Measurements from ENCODE around the gene SYNPO2.

GRCh38 chr4:118904935-118905334 lies 16.3 kb downstream of the SYNPO2 start:
- TF ChIP-seq CTCF (conservative IDR thresholded peaks at IDR 0.05; ENCODE audit: low read length): no peak
- TF ChIP-seq EZH2phosphoT487 (IDR thresholded peaks at IDR 0.05; ENCODE audit: borderline replicate concordance): no peak

Data from Loucy (cell line).